A673 (cell line): Measurements from ENCODE around the gene ACSL1. TPM values are rescaled to one million over a fixed set of nuclear protein-coding genes. Genes with fewer than 3 reads are reported as not detected.

Experiments used
- BruUV-seq: library from RNA; stranded (reverse); fragments of 400-500 nt; replicated peaks from 2 replicates; lab custom pipeline; 2021; lab: Mats Ljungman, UMichigan
- CTCF ChIA-PET: fragments of 300-600 bp; sonication (Branson Sonifier 250); formaldehyde crosslinking; loops from one replicate; lab custom pipeline; 2022; ENCODE audit warnings: antibody characterized with exemption; lab: Charles Lee
- POLR2A ChIA-PET: fragments of 300-600 bp; sonication (Branson Sonifier 250); formaldehyde crosslinking; loops from one replicate; lab custom pipeline; 2022; ENCODE audit warnings: antibody characterized with exemption; ENCODE audit not compliant: low non-redundant PET; lab: Charles Lee
- DNase-seq: peaks from one replicate; pipeline ENCODE4 v3.0.0-alpha.2; 2015; ENCODE audit warnings: low spot score
- H3K27ac ChIP-seq: fragments of 200-600 bp; sonication (generic); 2 replicates; pipeline ENCODE4 v1.5.1; 2016; ENCODE audit warnings: mixed run types, low read depth, mild to moderate bottlenecking, mixed read lengths, antibody characterized with exemption, low read length; ENCODE audit not compliant: poor library complexity, severe bottlenecking
- H3K27me3 ChIP-seq: fragments of 200-600 bp; sonication (generic); replicated peaks from 2 replicates; pipeline ENCODE4 v1.6.1; 2017; ENCODE audit warnings: mixed run types, low read depth, mild to moderate bottlenecking, mixed read lengths, antibody characterized with exemption, low read length; ENCODE audit not compliant: insufficient read depth, poor library complexity
- H3K36me3 ChIP-seq: fragments of 200-600 bp; sonication (generic); 2 replicates; pipeline ENCODE4 v1.6.1; 2016; ENCODE audit warnings: mixed run types, mild to moderate bottlenecking, mixed read lengths, antibody characterized with exemption, low read length; ENCODE audit not compliant: insufficient read depth, poor library complexity, severe bottlenecking
- H3K4me1 ChIP-seq: fragments of 200-600 bp; sonication (generic); 2 replicates; pipeline ENCODE4 v1.6.1; 2017; ENCODE audit warnings: mixed run types, mild to moderate bottlenecking, mixed read lengths, antibody characterized with exemption, low read length; ENCODE audit not compliant: insufficient read depth, poor library complexity, severe bottlenecking
- H3K4me3 ChIP-seq: fragments of 200-600 bp; sonication (generic); 2 replicates; pipeline ENCODE4 v1.5.1; 2016; ENCODE audit warnings: low read depth, mixed run types, mild to moderate bottlenecking, mixed read lengths, low read length; ENCODE audit not compliant: poor library complexity, severe bottlenecking
- H3K9me3 ChIP-seq: fragments of 200-600 bp; sonication (generic); 2 replicates; pipeline ENCODE4 v1.6.1; 2016; ENCODE audit warnings: mixed run types, low read depth, mild to moderate bottlenecking, mixed read lengths, antibody characterized with exemption, low read length; ENCODE audit not compliant: poor library complexity, severe bottlenecking
- EZH2 ChIP-seq: fragments of 200-600 bp; sonication (generic); IDR thresholded peaks from 2 replicates; pipeline ENCODE4 v1.6.1; 2017; ENCODE audit warnings: borderline replicate concordance, low read depth, mild to moderate bottlenecking, mixed read lengths, antibody characterized with exemption, low read length; ENCODE audit not compliant: poor library complexity, severe bottlenecking
- intact Hi-C: fragments of 100-400 bp; cut with micrococcal nuclease; formaldehyde crosslinking; loops from one replicate; pipeline ENCODE4 v1.10.0; 2022; ENCODE audit not compliant: unreplicated experiment
- total RNA-seq: library from RNA; stranded (reverse); gene quantifications from 2 replicates; pipeline ENCODE4 v1.2.3, GENCODE V29; 2021
- TF ChIP-seq, protein P1 (sequence below): fragments of 300-800, 200-600 bp; sonication (generic); conservative IDR thresholded peaks from 2 replicates; pipeline ENCODE4 v1.5.1; 2017; ENCODE audit warnings: low read depth, mild to moderate bottlenecking, antibody characterized with exemption, low read length, moderate library complexity, mixed read lengths

The ACSL1 gene
- total RNA-seq, 1 experiment from 2014 or later = 5.2 TPM

DNA sequence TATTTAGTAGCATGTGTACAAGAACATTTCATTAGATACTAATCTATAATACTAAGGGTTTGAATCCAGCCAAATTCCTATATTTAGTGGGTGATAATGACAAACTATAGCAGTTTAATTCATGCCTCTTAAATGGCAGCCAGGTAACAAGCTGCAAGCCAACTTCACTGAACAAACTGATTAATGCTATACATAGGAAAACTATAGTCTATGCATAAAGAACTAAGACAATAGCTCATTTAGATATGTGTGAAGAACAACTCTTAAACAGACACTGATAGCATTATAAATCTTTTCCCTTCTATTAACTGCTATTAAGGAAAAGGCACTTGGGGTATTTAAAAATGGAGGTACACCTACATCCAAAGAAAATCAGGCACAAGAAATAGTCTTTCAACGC is 19.1 kb downstream of the ACSL1 start:
- no TSS peak for BruUV-seq
- intact Hi-C loops = no loop called here
- no peak for TF ChIP-seq EZH2
- TF ChIP-seq, protein P1, sequence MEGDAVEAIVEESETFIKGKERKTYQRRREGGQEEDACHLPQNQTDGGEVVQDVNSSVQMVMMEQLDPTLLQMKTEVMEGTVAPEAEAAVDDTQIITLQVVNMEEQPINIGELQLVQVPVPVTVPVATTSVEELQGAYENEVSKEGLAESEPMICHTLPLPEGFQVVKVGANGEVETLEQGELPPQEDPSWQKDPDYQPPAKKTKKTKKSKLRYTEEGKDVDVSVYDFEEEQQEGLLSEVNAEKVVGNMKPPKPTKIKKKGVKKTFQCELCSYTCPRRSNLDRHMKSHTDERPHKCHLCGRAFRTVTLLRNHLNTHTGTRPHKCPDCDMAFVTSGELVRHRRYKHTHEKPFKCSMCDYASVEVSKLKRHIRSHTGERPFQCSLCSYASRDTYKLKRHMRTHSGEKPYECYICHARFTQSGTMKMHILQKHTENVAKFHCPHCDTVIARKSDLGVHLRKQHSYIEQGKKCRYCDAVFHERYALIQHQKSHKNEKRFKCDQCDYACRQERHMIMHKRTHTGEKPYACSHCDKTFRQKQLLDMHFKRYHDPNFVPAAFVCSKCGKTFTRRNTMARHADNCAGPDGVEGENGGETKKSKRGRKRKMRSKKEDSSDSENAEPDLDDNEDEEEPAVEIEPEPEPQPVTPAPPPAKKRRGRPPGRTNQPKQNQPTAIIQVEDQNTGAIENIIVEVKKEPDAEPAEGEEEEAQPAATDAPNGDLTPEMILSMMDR = no peak
- Histone ChIP-seq H3K4me3 (no peak overlapping the region), H3K9me3 (no peaks in the 10 kb centered on the region), H3K36me3 (no peaks in the 10 kb centered on the region), H3K4me1 (no peaks in the 10 kb centered on the region), H3K27me3 (no peaks in the 10 kb centered on the region), H3K27ac (no peak overlapping the region)
- ChIA-PET CTCF (no interaction called here), POLR2A (no interaction called here)
- DNase-seq = no peak

DNA sequence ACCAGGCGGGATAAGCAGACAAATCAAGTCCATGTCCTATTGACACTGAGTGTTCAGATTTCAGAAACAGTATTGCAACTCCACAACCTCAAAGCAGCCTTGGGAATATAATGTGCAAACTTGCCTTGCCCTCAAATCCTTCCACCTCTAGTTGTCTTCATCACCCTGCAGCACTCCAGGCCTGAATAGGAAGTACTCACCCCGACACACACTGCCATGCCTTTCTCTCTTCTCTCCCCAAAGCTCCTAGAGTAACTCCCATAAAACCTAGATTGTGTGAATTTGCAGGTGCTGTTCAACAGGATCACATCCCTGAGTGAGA is 19.6 kb downstream of the ACSL1 start:
- no peak overlapping the region for H3K4me3 ChIP-seq
- no peak overlapping the region for H3K27ac ChIP-seq
- ChIA-PET POLR2A (no interaction called here), CTCF (no interaction called here)
- H3K27me3 ChIP-seq = no peaks in the 10 kb centered on the region
- no peaks in the 10 kb centered on the region for H3K36me3 ChIP-seq
- no TSS peak for BruUV-seq
- no peaks in the 10 kb centered on the region for H3K4me1 ChIP-seq
- TF ChIP-seq, protein P1 = no peak
- TF ChIP-seq EZH2 = no peak
- no peaks in the 10 kb centered on the region for H3K9me3 ChIP-seq
- intact Hi-C loops = no loop called here
- DNase-seq = no peak

DNA sequence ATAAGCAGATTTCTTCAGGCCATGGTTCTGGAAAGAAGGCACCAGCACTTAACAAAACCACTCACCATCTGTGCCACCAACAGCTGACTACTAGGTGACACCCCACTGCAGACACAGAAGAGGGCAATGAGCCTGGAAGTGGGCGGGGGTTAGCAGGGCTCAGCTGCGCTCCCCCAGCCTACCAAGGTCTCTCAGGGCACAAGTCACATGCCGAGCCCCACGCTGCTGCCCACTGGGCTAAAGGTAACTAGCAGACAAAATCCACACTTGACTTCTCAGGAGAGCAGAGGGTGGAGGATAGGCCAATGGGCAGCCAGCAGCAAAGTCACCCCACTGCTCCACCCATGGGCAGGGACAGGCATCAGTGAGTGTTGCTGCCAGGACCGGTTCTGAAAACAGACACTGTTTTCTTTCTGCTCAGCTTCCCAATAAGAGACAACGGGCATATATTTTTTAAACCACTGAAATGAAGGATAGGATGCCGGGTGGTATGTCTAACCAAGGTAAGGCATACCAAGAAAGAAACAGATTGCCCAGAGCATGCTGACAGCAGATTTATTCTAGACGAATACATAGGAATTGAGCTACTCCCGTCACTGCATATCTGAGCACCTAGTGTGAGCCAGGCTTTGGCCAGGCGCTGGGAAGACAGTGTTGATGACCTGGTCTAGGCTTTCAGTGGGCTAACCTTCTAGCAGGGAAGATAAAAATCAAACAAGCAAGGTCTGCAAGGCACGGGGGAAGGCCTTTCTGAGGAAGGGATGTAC is 20.1 kb downstream of the ACSL1 start:
- H3K4me1 ChIP-seq = no peaks in the 10 kb centered on the region
- no peak overlapping the region for H3K4me3 ChIP-seq
- H3K36me3 ChIP-seq = no peaks in the 10 kb centered on the region
- BruUV-seq = no TSS peak
- intact Hi-C loops = no loop called here
- CTCF ChIA-PET = no interaction called here
- TF ChIP-seq EZH2 = no peak
- TF ChIP-seq, protein P1 = no peak
- no peak for DNase-seq
- POLR2A ChIA-PET = no interaction called here
- no peaks in the 10 kb centered on the region for H3K27me3 ChIP-seq
- no peaks in the 10 kb centered on the region for H3K9me3 ChIP-seq
- H3K27ac ChIP-seq = no peak overlapping the region
